ENCODE measurements around the gene LMF1. TPM values are rescaled to one million over a fixed set of nuclear protein-coding genes. Genes with fewer than 3 reads are reported as not detected.

Gene LMF1
- 10 to 100 TPM in 1 of 2 donors, 1 to 10 TPM in 1; 8.2 to 17.2 TPM for polyA plus RNA-seq

GRCh38 chr16:970766-971581 lies at the start of gene LMF1:
Gene LMF1 (minus strand): TSS chr16:970984. CDS start chr16:970980, 4 bp downstream.
- H3K9me3 ChIP-seq (ENCODE audit: control insufficient read depth in 2 of 2, insufficient read depth in 1 of 2, low read depth in 1 of 2, low read length in 1 of 2), result peaks cover 0 to 2% of the 10 kb centered on the region in 2 donors
- H3K4me3 ChIP-seq (ENCODE audit: low read depth in 1 of 2, low read length in 2 of 2), result peak within 1 kb of the TSS; percentile 68 to 93
- H3K4me1 ChIP-seq (ENCODE audit: control insufficient read depth in 2 of 2, insufficient read depth in 2 of 2, low read length in 1 of 2), result peaks cover 6 to 13% of the 10 kb centered on the region in 2 donors
- 6% methylated on average over 65 to 71 of the region's 71 CpGs for WGBS, 2 donors
- H3K36me3 ChIP-seq (ENCODE audit: control insufficient read depth in 2 of 2, insufficient read depth in 2 of 2, low read length in 1 of 2), result peaks cover 2 to 7% of the 10 kb centered on the region in 2 donors
- no peaks in the 10 kb centered on the region for H3K27me3 ChIP-seq (ENCODE audit: control insufficient read depth in 1 of 2, insufficient read depth in 2 of 2, low read length in 2 of 2)
- peak within 1 kb of the TSS; percentile 91 to 92 for H3K27ac ChIP-seq (ENCODE audit: low read depth in 2 of 2, low read length in 1 of 2)

- Histone ChIP-seq H3K27me3 (ENCODE audit: control insufficient read depth in 1 of 2, insufficient read depth in 2 of 2, low read length in 2 of 2) (peaks cover 0 to 8% of the 10 kb centered on the region in 2 donors), H3K4me3 (ENCODE audit: low read depth in 1 of 2, low read length in 2 of 2) (no peak overlapping the region)
- 56 to 64% methylated on average over 11 of the region's 11 CpGs for WGBS, 2 donors
Observed at GRCh38 chr16:1020091-1020399, 49.3 kb upstream of the LMF1 start.

GRCh38 chr16:1019231-1020090 lies 48.7 kb upstream of the LMF1 start:
- Histone ChIP-seq H3K4me1 (ENCODE audit: control insufficient read depth in 2 of 2, insufficient read depth in 2 of 2, low read length in 1 of 2) (peaks cover 0 to 2% of the 10 kb centered on the region in 2 donors), H3K9me3 (ENCODE audit: control insufficient read depth in 2 of 2, insufficient read depth in 1 of 2, low read depth in 1 of 2, low read length in 1 of 2) (no peaks in the 10 kb centered on the region), H3K27me3 (ENCODE audit: control insufficient read depth in 1 of 2, insufficient read depth in 2 of 2, low read length in 2 of 2) (peaks cover 0 to 8% of the 10 kb centered on the region in 2 donors), H3K4me3 (ENCODE audit: low read depth in 1 of 2, low read length in 2 of 2) (no peak overlapping the region), H3K36me3 (ENCODE audit: control insufficient read depth in 2 of 2, insufficient read depth in 2 of 2, low read length in 1 of 2) (no peaks in the 10 kb centered on the region), H3K27ac (ENCODE audit: low read depth in 2 of 2, low read length in 1 of 2) (no peak overlapping the region)
- 34 to 41% methylated on average over 65 to 66 of the region's 66 CpGs for WGBS, 2 donors

More at GRCh38 chr16:1020091-1020399, 49.3 kb upstream of the LMF1 start:
- Histone ChIP-seq H3K4me1 (ENCODE audit: control insufficient read depth in 2 of 2, insufficient read depth in 2 of 2, low read length in 1 of 2) (peaks cover 0 to 2% of the 10 kb centered on the region in 2 donors), H3K36me3 (ENCODE audit: control insufficient read depth in 2 of 2, insufficient read depth in 2 of 2, low read length in 1 of 2) (no peaks in the 10 kb centered on the region), H3K27ac (ENCODE audit: low read depth in 2 of 2, low read length in 1 of 2) (no peak overlapping the region), H3K9me3 (ENCODE audit: control insufficient read depth in 2 of 2, insufficient read depth in 1 of 2, low read depth in 1 of 2, low read length in 1 of 2) (no peaks in the 10 kb centered on the region)

GRCh38 chr16:1018447-1019198 lies 47.8 kb upstream of the LMF1 start:
- H3K27ac ChIP-seq (ENCODE audit: low read depth in 2 of 2, low read length in 1 of 2), result no peak overlapping the region
- no peak overlapping the region for H3K4me3 ChIP-seq (ENCODE audit: low read depth in 1 of 2, low read length in 2 of 2)

GRCh38 chr16:1014771-1015495 lies 44.1 kb upstream of the LMF1 start:
- peaks cover 0 to 2% of the 10 kb centered on the region in 2 donors for H3K4me1 ChIP-seq (ENCODE audit: control insufficient read depth in 2 of 2, insufficient read depth in 2 of 2, low read length in 1 of 2)
- peaks cover 0 to 3% of the 10 kb centered on the region in 2 donors for H3K9me3 ChIP-seq (ENCODE audit: control insufficient read depth in 2 of 2, insufficient read depth in 1 of 2, low read depth in 1 of 2, low read length in 1 of 2)
- peaks cover 0 to 4% of the 10 kb centered on the region in 2 donors for H3K27me3 ChIP-seq (ENCODE audit: control insufficient read depth in 1 of 2, insufficient read depth in 2 of 2, low read length in 2 of 2)
- no peaks in the 10 kb centered on the region for H3K36me3 ChIP-seq (ENCODE audit: control insufficient read depth in 2 of 2, insufficient read depth in 2 of 2, low read length in 1 of 2)
- no peak overlapping the region for H3K27ac ChIP-seq (ENCODE audit: low read depth in 2 of 2, low read length in 1 of 2)
- 85 to 88% methylated on average over 22 of the region's 22 CpGs for WGBS, 2 donors
- H3K4me3 ChIP-seq (ENCODE audit: low read depth in 1 of 2, low read length in 2 of 2), result no peak overlapping the region

More at GRCh38 chr16:1018447-1019198, 47.8 kb upstream of the LMF1 start:
- Histone ChIP-seq H3K36me3 (ENCODE audit: control insufficient read depth in 2 of 2, insufficient read depth in 2 of 2, low read length in 1 of 2) (no peaks in the 10 kb centered on the region), H3K9me3 (ENCODE audit: control insufficient read depth in 2 of 2, insufficient read depth in 1 of 2, low read depth in 1 of 2, low read length in 1 of 2) (no peaks in the 10 kb centered on the region), H3K4me1 (ENCODE audit: control insufficient read depth in 2 of 2, insufficient read depth in 2 of 2, low read length in 1 of 2) (peaks cover 0 to 2% of the 10 kb centered on the region in 2 donors), H3K27me3 (ENCODE audit: control insufficient read depth in 1 of 2, insufficient read depth in 2 of 2, low read length in 2 of 2) (peaks cover 0 to 8% of the 10 kb centered on the region in 2 donors)
- 75% methylated on average over 15 of the region's 15 CpGs for WGBS, 2 donors

- Histone ChIP-seq H3K27me3 (ENCODE audit: control insufficient read depth in 1 of 2, insufficient read depth in 2 of 2, low read length in 2 of 2) (peaks cover 0 to 5% of the 10 kb centered on the region in 2 donors), H3K4me3 (ENCODE audit: low read depth in 1 of 2, low read length in 2 of 2) (no peak overlapping the region), H3K9me3 (ENCODE audit: control insufficient read depth in 2 of 2, insufficient read depth in 1 of 2, low read depth in 1 of 2, low read length in 1 of 2) (peaks cover 0 to 3% of the 10 kb centered on the region in 2 donors), H3K4me1 (ENCODE audit: control insufficient read depth in 2 of 2, insufficient read depth in 2 of 2, low read length in 1 of 2) (no peaks in the 10 kb centered on the region), H3K36me3 (ENCODE audit: control insufficient read depth in 2 of 2, insufficient read depth in 2 of 2, low read length in 1 of 2) (no peaks in the 10 kb centered on the region), H3K27ac (ENCODE audit: low read depth in 2 of 2, low read length in 1 of 2) (no peak overlapping the region)
- 83 to 86% methylated on average over 8 of the region's 8 CpGs for WGBS, 2 donors
Observed at GRCh38 chr16:1014221-1014620, 43.4 kb upstream of the LMF1 start.

- 72 to 78% methylated on average over 8 of the region's 8 CpGs for WGBS, 2 donors
Observed at GRCh38 chr16:1013593-1013900, 42.8 kb upstream of the LMF1 start.

GRCh38 chr16:1012722-1013592 lies 42.2 kb upstream of the LMF1 start:
- WGBS, 2 donors, result 79 to 84% methylated on average over 28 of the region's 28 CpGs
- H3K4me1 ChIP-seq (ENCODE audit: control insufficient read depth in 2 of 2, insufficient read depth in 2 of 2, low read length in 1 of 2), result no peaks in the 10 kb centered on the region
- H3K4me3 ChIP-seq (ENCODE audit: low read depth in 1 of 2, low read length in 2 of 2), result no peak overlapping the region
- no peak overlapping the region for H3K27ac ChIP-seq (ENCODE audit: low read depth in 2 of 2, low read length in 1 of 2)
- H3K9me3 ChIP-seq (ENCODE audit: control insufficient read depth in 2 of 2, insufficient read depth in 1 of 2, low read depth in 1 of 2, low read length in 1 of 2), result peaks cover 0 to 3% of the 10 kb centered on the region in 2 donors
- peaks cover 0 to 5% of the 10 kb centered on the region in 2 donors for H3K27me3 ChIP-seq (ENCODE audit: control insufficient read depth in 1 of 2, insufficient read depth in 2 of 2, low read length in 2 of 2)
- no peaks in the 10 kb centered on the region for H3K36me3 ChIP-seq (ENCODE audit: control insufficient read depth in 2 of 2, insufficient read depth in 2 of 2, low read length in 1 of 2)

More at GRCh38 chr16:1013593-1013900, 42.8 kb upstream of the LMF1 start:
- Histone ChIP-seq H3K4me1 (ENCODE audit: control insufficient read depth in 2 of 2, insufficient read depth in 2 of 2, low read length in 1 of 2) (no peaks in the 10 kb centered on the region), H3K4me3 (ENCODE audit: low read depth in 1 of 2, low read length in 2 of 2) (no peak overlapping the region), H3K27ac (ENCODE audit: low read depth in 2 of 2, low read length in 1 of 2) (no peak overlapping the region), H3K27me3 (ENCODE audit: control insufficient read depth in 1 of 2, insufficient read depth in 2 of 2, low read length in 2 of 2) (peaks cover 0 to 5% of the 10 kb centered on the region in 2 donors), H3K36me3 (ENCODE audit: control insufficient read depth in 2 of 2, insufficient read depth in 2 of 2, low read length in 1 of 2) (no peaks in the 10 kb centered on the region), H3K9me3 (ENCODE audit: control insufficient read depth in 2 of 2, insufficient read depth in 1 of 2, low read depth in 1 of 2, low read length in 1 of 2) (peaks cover 0 to 3% of the 10 kb centered on the region in 2 donors)
